ENCODE measurements around the gene PDE6A.

GRCh38 chr5:149911031-149911430, 33.6 kb downstream of the PDE6A start:
- TF ChIP-seq POLR2A (IDR thresholded peaks at IDR 0.05; ENCODE audit: low read length): no peak
- TF ChIP-seq GATA1 (IDR thresholded peaks at IDR 0.05; ENCODE audit: low read depth, low read length): no peak

Measured in erythroblast (primary cell).